ENCODE measurements around the gene KLHL2.
"Not testable (repeated sequence)": the region's sequence is repeated elsewhere in the genome, so short reads cannot be mapped to it uniquely, and the experiment has no call there.

The KLHL2 gene

GRCh38 chr4:165330666-165331065, 123.3 kb downstream of the KLHL2 start:
- DNase-seq (ENCODE audit: low read depth), result no peak

DNA sequence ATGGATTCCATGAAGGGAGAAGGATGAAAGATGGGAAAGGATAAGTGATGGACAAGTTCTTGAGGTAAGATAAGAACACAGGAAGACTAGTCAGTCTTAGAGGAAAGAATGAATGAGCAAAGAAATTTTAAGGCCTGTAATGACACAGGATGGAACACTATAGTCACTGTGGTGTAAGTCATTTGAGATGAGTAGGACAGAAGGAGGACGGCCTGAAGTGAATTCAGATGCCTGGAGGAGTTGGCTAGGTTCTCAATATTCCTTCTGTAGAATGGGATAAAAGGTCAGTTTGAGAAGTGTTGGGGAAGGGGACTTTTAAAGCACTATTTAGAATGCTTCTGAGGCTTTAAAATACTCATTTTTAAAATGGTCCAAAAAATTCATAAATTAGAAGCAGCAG, 124.0 kb downstream of the KLHL2 start:
- no peak for DNase-seq (ENCODE audit: low read depth)

DNA sequence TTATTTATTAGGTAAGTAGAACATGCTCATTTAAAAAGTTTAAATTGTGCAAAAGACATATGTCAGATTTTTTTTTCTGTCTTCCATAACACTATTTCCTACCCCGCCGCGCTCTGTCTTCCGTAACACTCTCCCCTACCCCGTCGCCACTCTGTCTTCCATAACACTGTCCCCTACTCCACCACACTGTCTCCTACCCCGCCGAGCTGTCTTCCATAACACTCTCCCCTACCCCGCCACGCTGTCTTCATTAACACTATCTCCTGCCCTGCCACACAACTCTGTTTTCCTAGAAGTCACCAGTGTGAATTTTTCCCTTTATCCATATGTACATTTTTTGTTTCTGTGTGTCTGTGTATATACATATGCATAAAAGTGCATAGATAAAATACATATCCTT, 124.5 kb downstream of the KLHL2 start:
- no peak for DNase-seq (ENCODE audit: low read depth)

GRCh38 chr4:165332502-165332901, 125.1 kb downstream of the KLHL2 start:
- DNase-seq (ENCODE audit: low read depth), result no peak

- DNase-seq (ENCODE audit: low read depth), result no peak
These were observed 127.9 kb downstream of the KLHL2 start for GRCh38 chr4:165335163-165335703.

GRCh38 chr4:165336743-165337142, 129.4 kb downstream of the KLHL2 start:
- no peak for DNase-seq (ENCODE audit: low read depth)

DNA sequence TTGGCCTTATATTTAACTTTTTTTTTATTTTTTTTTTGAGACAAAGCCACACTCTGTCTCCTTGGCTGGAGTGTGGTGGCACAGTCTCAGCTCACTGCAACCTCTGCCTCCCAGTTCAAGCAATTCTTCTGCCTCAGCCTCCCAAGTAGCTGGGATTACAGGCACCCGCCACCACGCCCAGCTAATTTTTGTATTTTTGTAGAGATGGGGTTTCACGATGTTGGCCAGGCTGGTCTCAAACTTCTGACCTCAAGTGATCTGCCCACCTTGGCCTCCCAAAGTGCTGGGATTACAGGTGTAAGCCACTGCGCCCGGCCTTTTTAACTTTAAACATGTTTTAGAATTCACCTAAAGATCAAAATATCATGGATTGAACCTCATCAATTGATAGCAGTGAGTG, 135.0 kb downstream of the KLHL2 start:
- not testable (repeated sequence) for DNase-seq (ENCODE audit: low read depth)

- no peak for DNase-seq (ENCODE audit: low read depth)
These were observed 136.2 kb downstream of the KLHL2 start for GRCh38 chr4:165343353-165344191.

DNA sequence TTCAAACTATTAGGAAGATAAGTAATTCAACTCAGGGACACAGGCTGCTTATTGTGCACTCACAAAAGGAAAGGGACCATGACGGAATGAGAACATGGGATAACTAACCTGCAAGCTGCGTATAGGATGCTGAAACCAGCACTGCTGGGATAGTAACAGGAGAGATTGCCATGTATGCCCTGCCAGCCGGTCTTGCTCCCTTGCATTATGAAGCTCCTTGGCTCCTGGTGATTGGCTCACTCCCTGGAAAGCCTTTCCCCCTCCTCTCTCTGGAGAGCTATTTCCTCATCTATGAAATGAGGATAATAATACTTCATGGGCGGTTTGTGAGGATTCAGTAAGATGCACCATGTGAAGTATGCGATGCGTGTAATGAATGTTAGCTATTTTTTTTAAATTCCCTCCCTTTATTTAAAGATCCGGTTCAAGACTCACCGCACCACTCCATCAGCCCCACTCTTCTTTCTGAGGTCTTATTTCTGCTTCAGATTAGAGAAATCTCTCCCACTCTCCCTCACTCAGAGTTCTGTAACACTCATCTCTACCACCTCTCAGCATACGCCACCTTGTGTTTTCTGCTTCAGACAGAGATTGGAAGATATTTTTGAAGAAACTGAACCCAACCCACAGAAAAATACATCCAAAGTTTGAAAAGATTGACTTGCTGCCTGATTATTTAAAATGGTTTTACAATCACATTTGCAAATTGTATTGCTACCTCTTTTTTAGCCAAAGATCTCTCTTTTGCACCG, 138.5 kb downstream of the KLHL2 start:
- no peak for DNase-seq (ENCODE audit: low read depth)

- no peak for DNase-seq (ENCODE audit: low read depth)
These were observed 140.5 kb downstream of the KLHL2 start for GRCh38 chr4:165347647-165348569.

GRCh38 chr4:165351359-165352130, 144.2 kb downstream of the KLHL2 start:
- no peak for DNase-seq (ENCODE audit: low read depth)

DNA sequence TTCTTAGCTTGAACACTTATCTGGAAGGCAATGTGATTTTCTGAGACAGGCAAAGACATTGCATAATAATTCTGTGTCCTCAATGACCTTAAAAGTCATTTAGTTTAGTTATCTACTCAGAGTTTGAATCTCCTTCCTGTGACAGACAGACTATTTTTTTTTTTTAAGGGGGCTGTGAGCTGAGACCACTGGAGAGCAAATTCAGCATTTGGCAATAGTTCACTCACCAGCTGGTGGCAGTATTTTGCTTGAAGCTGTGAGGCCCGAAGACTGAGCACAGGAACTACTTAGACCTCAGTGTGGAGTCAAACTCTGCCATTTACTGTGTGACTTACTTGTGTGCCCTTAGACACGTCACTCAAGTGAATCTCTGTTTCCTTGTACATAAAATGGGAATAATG, 148.5 kb downstream of the KLHL2 start:
- DNase-seq (ENCODE audit: low read depth), result no peak

DNA sequence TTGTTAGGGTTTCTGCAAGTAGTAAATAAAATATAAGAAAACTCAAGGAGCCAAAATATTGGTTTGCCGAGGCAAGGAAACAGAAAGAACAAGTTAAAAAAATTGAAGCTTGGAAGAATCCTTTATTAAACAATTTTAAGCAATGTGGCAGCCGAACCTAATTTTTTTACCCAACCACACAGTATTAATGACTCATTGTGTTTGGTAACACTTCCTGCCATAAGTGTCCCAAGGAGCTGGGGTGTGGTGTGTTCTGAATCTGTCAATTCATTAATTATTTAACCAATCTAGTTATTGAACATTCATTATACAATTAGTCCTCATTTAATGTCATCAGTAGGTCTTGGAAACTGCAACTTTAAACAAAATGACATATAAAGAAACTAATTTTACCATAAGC, 152.1 kb downstream of the KLHL2 start:
- DNase-seq (ENCODE audit: low read depth), result no peak

DNA sequence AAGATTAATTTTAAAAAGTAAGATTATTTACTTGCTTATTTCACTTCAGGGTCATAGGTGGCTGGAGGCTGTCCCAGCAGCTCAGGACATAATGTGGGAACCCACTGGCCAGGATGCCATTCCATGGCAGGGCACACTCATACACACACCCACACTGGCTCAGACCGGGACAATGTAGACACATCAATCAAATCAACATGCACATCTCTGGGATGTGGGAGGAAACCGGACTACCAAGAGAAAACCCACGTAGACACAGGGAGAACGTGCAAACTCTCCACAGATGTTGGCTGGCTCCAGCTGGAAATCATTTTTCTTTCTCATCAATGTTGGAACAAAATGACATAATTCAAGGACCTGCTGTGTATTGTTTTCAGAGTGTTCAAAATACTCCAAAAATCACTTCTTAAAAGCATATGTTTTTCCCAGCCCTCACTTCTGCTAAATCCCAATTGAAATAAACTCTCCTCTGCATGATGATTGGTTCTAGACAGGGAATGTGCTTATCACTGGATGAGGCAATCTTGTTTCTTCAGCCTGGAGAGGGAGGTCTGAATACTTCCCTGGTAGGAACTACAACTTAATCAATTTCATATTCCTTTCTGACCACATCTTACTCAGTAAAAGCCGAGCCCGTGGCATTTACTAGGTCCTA, 152.8 kb downstream of the KLHL2 start:
- DNase-seq (ENCODE audit: low read depth), result no peak

GRCh38 chr4:165360985-165361670, 153.8 kb downstream of the KLHL2 start:
- no peak for DNase-seq (ENCODE audit: low read depth)

DNA sequence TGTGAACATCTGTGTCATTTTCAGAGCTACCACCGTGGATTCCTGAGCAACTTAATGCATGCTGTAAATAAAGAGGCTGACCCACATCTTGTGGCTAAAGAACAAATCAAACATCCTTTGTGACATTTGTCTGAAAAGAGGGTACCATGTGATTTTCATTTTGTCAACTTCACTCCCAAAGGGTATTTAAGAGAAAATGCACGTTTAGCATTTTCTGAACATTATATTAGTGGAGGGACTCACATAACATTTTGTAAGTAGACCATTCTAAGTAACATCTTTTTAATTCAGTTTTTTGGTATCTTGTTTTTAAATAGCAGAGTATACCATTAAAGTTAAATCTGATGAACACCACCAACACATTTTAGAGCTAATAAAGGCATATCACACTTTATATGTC, 154.4 kb downstream of the KLHL2 start:
- DNase-seq (ENCODE audit: low read depth), result no peak

GRCh38 chr4:165364452-165365080, 157.2 kb downstream of the KLHL2 start:
- no peak for DNase-seq (ENCODE audit: low read depth)

DNA sequence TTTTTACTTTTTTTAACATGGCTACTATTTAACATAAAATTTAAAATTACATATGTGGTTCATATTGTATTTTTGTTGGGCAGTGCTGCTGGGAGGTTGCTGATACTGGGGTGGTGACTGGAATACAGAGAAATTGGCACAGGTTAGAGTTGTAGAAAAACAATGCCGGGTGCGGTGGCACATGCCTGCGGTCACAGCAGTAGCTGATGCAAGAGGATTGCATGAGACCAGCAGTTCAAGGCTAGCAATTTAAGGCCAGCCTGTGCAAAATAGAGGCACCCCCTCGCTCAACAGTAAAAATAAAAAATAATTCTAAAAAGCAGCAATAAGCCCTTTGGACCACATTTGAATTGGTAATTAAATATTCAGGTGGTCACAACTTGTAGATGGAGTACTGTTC, 159.7 kb downstream of the KLHL2 start:
- no peak for DNase-seq (ENCODE audit: low read depth)

- no peak for DNase-seq (ENCODE audit: low read depth)
These were observed 160.8 kb downstream of the KLHL2 start for GRCh38 chr4:165368114-165368513.

DNA sequence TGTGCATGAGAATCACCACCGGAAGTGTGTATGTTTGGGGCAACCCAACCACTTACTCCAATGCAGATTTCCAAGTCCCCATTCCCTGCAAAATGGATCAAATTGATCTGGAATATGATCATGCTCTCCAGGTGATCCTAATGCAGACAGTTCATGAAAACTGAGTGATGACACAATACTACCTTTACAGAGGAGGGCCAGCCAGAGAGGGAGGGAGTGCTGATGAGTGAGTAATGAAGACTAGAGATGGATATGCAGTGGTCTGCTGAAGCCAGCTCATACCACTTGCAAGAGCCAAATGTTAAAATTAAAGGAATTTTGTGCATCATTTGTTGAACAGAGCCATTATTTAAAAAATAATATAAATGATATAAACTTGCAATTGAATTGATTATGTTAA, 161.2 kb downstream of the KLHL2 start:
- no peak for DNase-seq (ENCODE audit: low read depth)
